GM18870 (cell line): ENCODE data around the gene CEACAM18.
"Not testable (repeated sequence)": the region's sequence is repeated elsewhere in the genome, so short reads cannot be mapped to it uniquely, and the experiment has no call there.

ENCODE experiments used
- ATAC-seq: cut with Tn5 transposase; IDR thresholded peaks from one replicate; pipeline ENCODE4 v1.9.1; 2021; ENCODE audit warnings: moderate library complexity; ENCODE audit not compliant: unreplicated experiment

Gene CEACAM18

GRCh38 chr19:51460164-51460992 lies 18.0 kb upstream of the CEACAM18 start:
- no peak for ATAC-seq

GRCh38 chr19:51461723-51462161 lies 16.6 kb upstream of the CEACAM18 start:
- no peak for ATAC-seq

GRCh38 chr19:51462276-51462675 lies 16.1 kb upstream of the CEACAM18 start:
- no peak for ATAC-seq

- no peak for ATAC-seq
Observed at GRCh38 chr19:51462681-51463080, 15.7 kb upstream of the CEACAM18 start.

GRCh38 chr19:51463976-51464581 lies 14.3 kb upstream of the CEACAM18 start:
- ATAC-seq = not testable (repeated sequence)

- ATAC-seq = no peak
Observed at GRCh38 chr19:51466723-51467122, 11.6 kb upstream of the CEACAM18 start.

GRCh38 chr19:51467864-51468544 lies 10.3 kb upstream of the CEACAM18 start:
- no peak for ATAC-seq

GRCh38 chr19:51468545-51468920 lies 9.8 kb upstream of the CEACAM18 start:
- no peak for ATAC-seq

- ATAC-seq = no peak
Observed at GRCh38 chr19:51469162-51469561, 9.2 kb upstream of the CEACAM18 start.

- ATAC-seq = no peak
Observed at GRCh38 chr19:51469629-51470028, 8.7 kb upstream of the CEACAM18 start.

- no peak for ATAC-seq
Observed at GRCh38 chr19:51470966-51471365, 7.4 kb upstream of the CEACAM18 start.

GRCh38 chr19:51471527-51471926 lies 6.8 kb upstream of the CEACAM18 start:
- ATAC-seq = no peak

- ATAC-seq = no peak
Observed at GRCh38 chr19:51472607-51473006, 5.7 kb upstream of the CEACAM18 start.

GRCh38 chr19:51473009-51473707 lies 5.2 kb upstream of the CEACAM18 start:
- no peak for ATAC-seq

GRCh38 chr19:51476164-51476563 lies 2.2 kb upstream of the CEACAM18 start:
- no peak for ATAC-seq

- no peak for ATAC-seq
Observed at GRCh38 chr19:51477344-51477743, 995 bp upstream of the CEACAM18 start.

GRCh38 chr19:51479531-51480331 lies 1.4 kb downstream of the CEACAM18 start:
- no peak for ATAC-seq

GRCh38 chr19:51480590-51480989 lies 2.3 kb downstream of the CEACAM18 start:
- no peak for ATAC-seq

- no peak for ATAC-seq
Observed at GRCh38 chr19:51485960-51486660, 7.8 kb downstream of the CEACAM18 start.

- no peak for ATAC-seq
Observed at GRCh38 chr19:51488491-51488890, 10.2 kb downstream of the CEACAM18 start.
